Esophagus (tissue), 2 donors: ENCODE results near the gene SPATA1. TPM values are rescaled to one million over a fixed set of nuclear protein-coding genes. Genes with fewer than 3 reads are reported as not detected.
"Not testable (repeated sequence)": the region's sequence is repeated elsewhere in the genome, so short reads cannot be mapped to it uniquely, and the experiment has no call there.

ENCODE experiments used
- H3K27ac ChIP-seq, 2 donors: one replicate each; pipeline ENCODE4 v1.5.1; 2013; ENCODE audit warnings: low read depth in 2 of 2, mild to moderate bottlenecking in 2 of 2, inconsistent platforms in 1 of 2, low read length in 1 of 2, moderate library complexity in 1 of 2
- H3K27me3 ChIP-seq, 2 donors: one replicate each; pipeline ENCODE4 v1.6.1; 2013; ENCODE audit warnings: low read length in 2 of 2, control low read depth in 1 of 2, mild to moderate bottlenecking in 1 of 2; ENCODE audit not compliant: insufficient read depth in 2 of 2, control insufficient read depth in 1 of 2
- H3K36me3 ChIP-seq, 2 donors: one replicate each; pipeline ENCODE4 v1.6.1; 2013; ENCODE audit warnings: low read length in 1 of 2; ENCODE audit not compliant: control insufficient read depth in 2 of 2, insufficient read depth in 2 of 2
- H3K4me1 ChIP-seq, 2 donors: one replicate each; pipeline ENCODE4 v1.6.1; 2013; ENCODE audit warnings: low read length in 1 of 2; ENCODE audit not compliant: control insufficient read depth in 2 of 2, insufficient read depth in 2 of 2
- H3K4me3 ChIP-seq, 2 donors: one replicate each; pipeline ENCODE4 v1.5.1; 2013; ENCODE audit warnings: low read length in 2 of 2, mild to moderate bottlenecking in 2 of 2, low read depth in 1 of 2, moderate library complexity in 1 of 2
- H3K9me3 ChIP-seq, 2 donors: one replicate each; pipeline ENCODE4 v1.6.1; 2013; ENCODE audit warnings: mild to moderate bottlenecking in 2 of 2, low read depth in 1 of 2, low read length in 1 of 2, moderate library complexity in 1 of 2; ENCODE audit not compliant: control insufficient read depth in 2 of 2, insufficient read depth in 1 of 2
- WGBS, 2 donors: extraction: QIAGEN DNeasy Blood & Tissue Kit; methylation state at CpG; one replicate each; pipeline ENCODE4 v1.1.7; 2013; 5-methylcytosine and 5-hydroxymethylcytosine counted together
- polyA plus RNA-seq, 2 donors: library from polyadenylated mRNA; stranded (reverse); fragments of 200-250 nt; gene quantifications; one replicate each; pipeline ENCODE4 v1.2.3, GENCODE V29; 2013
- donor health status: healthy with polysubstance abuse.
- donor health status: Bipolar disorder and iron deficiency.

The SPATA1 gene
- polyA plus RNA-seq, 2 donors = 0.48 to 1.3 TPM

DNA sequence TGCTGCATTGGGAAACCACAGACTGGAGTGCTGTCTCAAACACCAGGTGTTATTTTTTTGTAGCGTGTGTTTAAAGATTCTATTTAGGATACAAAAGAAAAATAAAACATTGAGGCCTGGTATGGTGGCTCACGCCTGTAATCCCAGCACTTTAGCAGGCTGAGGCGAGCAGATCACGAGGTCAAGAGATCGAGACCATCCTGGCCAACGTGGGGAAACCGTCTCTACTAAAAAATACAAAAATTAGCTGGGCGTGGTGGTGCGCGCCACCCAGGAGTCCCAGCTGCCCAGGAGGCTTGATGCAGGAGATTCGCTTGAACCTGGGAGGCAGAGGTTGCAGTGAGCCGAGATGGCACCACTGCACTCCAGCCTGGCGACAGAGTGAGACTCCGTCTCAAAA lies 1.7 kb downstream of the SPATA1 start:
- H3K27me3 ChIP-seq, H3K9me3 ChIP-seq, H3K4me3 ChIP-seq, H3K27ac ChIP-seq, H3K36me3 ChIP-seq, H3K4me1 ChIP-seq: not testable (repeated sequence)
- 92 to 95% methylated on average over 14 of the region's 14 CpGs for WGBS, 2 donors

- Histone ChIP-seq H3K9me3 (no peaks in the 10 kb centered on the region), H3K4me3 (no peak overlapping the region), H3K27me3 (no peaks in the 10 kb centered on the region), H3K36me3 (no peaks in the 10 kb centered on the region), H3K27ac (no peak overlapping the region), H3K4me1 (no peaks in the 10 kb centered on the region)
- 96 to 97% methylated on average over 1 of the region's 1 CpG for WGBS, 2 donors
Measured at GRCh38 chr1:84508510-84508909, 2.3 kb downstream of the SPATA1 start.

DNA sequence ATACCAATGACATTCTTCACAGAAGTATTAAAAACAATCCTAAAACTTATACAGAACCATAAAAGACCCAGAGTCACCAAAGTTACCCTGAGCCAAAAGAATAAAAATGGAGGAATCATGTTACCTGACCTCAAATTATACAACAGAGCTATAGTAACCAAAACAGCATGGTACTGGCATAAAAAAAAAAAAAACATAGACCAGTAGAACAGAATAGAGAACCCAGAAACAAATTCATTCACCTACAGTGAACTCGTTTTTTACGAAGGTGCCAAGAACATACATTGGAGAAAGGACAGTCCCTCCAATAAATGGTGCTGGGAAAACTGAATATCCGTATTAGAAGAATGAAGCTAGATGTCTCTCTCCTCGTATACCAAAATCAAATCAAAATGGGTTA lies 2.8 kb downstream of the SPATA1 start:
- no peaks in the 10 kb centered on the region for H3K9me3 ChIP-seq
- no peak overlapping the region for H3K27ac ChIP-seq
- H3K4me1 ChIP-seq = no peaks in the 10 kb centered on the region
- 98 to 99% methylated on average over 4 of the region's 4 CpGs for WGBS, 2 donors
- H3K36me3 ChIP-seq = no peaks in the 10 kb centered on the region
- no peak overlapping the region for H3K4me3 ChIP-seq
- H3K27me3 ChIP-seq = no peaks in the 10 kb centered on the region

DNA sequence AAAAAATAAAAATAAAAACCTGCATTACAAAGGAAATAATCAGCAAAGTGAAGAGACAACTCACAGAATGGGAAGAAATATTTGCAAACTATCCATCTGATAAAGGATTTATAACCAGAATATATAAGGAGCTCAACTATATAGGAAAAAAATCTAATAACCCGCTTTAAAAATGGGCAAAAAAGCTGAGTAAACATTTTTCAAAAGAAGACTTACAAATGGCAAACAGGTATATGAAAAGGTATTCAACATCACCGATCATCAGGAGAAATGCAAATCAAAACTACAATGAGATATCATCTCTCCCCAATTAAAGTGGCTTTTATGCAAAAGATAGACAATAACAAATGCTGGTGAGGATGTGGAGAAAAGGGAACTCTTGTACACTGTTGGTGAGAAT lies 4.0 kb downstream of the SPATA1 start:
- no peak overlapping the region for H3K27ac ChIP-seq
- no peaks in the 10 kb centered on the region for H3K36me3 ChIP-seq
- H3K4me3 ChIP-seq = no peak overlapping the region
- WGBS, 2 donors = 43 to 55% methylated on average over 2 of the region's 2 CpGs
- H3K4me1 ChIP-seq = no peaks in the 10 kb centered on the region
- no peaks in the 10 kb centered on the region for H3K27me3 ChIP-seq
- no peaks in the 10 kb centered on the region for H3K9me3 ChIP-seq

DNA sequence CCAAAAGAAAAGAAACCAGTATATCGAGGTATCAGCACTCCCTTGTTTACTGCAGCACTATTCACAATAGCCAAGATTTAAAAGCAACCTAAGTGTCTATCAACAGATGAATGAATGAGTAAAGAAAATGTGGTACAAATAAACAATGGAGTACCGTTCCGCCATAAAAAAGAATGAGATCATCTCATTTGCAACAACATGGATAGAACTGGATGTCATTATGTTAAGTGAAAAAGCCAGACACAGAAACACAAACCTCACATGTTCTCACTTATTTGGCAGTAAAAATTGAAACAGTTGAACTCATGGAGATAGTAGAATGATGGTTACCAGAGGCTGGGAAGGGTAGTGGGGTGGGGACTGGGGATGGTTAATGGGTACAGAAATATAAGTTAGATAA lies 4.5 kb downstream of the SPATA1 start:
- H3K36me3 ChIP-seq = no peaks in the 10 kb centered on the region
- no peaks in the 10 kb centered on the region for H3K9me3 ChIP-seq
- H3K27ac ChIP-seq = no peak overlapping the region
- no peaks in the 10 kb centered on the region for H3K27me3 ChIP-seq
- H3K4me3 ChIP-seq = no peak overlapping the region
- no peaks in the 10 kb centered on the region for H3K4me1 ChIP-seq
- WGBS, 2 donors = 76 to 86% methylated on average over 3 of the region's 3 CpGs

DNA sequence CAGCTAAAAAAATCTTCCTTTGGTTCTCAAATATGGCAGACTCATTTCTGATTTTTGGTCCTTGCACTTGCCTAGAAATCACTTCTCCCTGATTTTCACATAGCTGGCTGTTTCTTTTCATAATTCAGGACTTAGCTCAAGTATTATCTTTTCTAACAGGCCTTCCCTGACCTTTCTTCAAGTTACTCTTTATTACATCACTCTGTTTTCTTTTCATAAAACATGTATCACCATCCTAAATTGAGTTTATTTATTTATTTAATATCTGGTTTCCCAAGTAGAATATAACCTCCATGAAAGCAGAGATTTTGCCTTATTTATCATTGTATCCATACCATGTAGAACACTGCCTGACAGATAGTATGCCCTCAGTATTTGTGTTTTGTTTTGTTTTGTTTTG lies 18.4 kb downstream of the SPATA1 start:
- Histone ChIP-seq H3K4me1 (no peaks in the 10 kb centered on the region), H3K27me3 (no peaks in the 10 kb centered on the region), H3K9me3 (no peaks in the 10 kb centered on the region), H3K27ac (no peak overlapping the region), H3K4me3 (no peak overlapping the region), H3K36me3 (no peaks in the 10 kb centered on the region)

DNA sequence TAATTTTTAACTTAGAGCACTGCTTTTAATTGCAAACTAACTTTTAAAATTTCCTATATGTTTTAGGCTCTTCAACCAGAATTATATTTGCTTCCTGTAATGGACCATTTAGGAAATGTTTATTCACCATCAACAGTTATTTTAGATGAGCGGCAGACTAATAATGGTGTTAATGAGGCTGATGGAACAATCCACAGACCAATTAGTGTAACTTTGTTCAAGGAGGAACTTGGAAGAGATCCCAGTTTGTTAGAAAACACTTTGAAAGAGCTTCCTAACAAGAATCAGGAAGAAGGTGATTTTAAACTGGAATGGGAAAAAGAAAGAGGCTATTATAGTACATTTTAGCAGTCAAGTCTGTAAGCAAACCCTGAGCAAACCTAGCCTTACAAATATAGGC lies 19.6 kb downstream of the SPATA1 start:
- Histone ChIP-seq H3K36me3 (no peaks in the 10 kb centered on the region), H3K4me3 (no peak overlapping the region), H3K27ac (no peak overlapping the region), H3K27me3 (no peaks in the 10 kb centered on the region), H3K9me3 (no peaks in the 10 kb centered on the region), H3K4me1 (no peaks in the 10 kb centered on the region)
- WGBS, 2 donors = 85% methylated on average over 1 of the region's 1 CpG

DNA sequence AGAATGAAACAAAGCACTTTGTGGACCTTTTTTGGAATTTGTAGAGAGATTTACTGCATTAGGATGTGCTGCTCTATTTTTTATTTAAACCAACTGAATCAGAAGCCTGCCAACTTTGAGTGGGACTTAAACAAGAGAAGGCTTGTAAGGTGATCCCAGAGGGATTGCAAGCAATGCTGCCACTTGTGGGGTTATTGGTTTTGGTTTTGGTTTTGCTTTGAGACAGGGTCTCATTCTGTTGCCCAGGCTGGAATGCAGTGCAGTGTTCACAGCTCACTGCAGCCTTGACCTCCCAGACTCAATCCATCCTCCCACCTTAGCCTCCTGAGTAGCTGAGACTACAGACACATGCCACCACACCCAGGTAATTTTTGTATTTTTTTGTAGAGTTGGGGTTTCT lies 32.4 kb downstream of the SPATA1 start:
- Histone ChIP-seq H3K4me3 (no peak overlapping the region), H3K9me3 (no peaks in the 10 kb centered on the region), H3K4me1 (no peaks in the 10 kb centered on the region), H3K27ac (no peak overlapping the region), H3K27me3 (no peaks in the 10 kb centered on the region), H3K36me3 (no peaks in the 10 kb centered on the region)

GRCh38 chr1:84539972-84540371 lies 33.8 kb downstream of the SPATA1 start:
- Histone ChIP-seq H3K36me3 (no peaks in the 10 kb centered on the region), H3K27me3 (no peaks in the 10 kb centered on the region), H3K4me1 (no peaks in the 10 kb centered on the region), H3K4me3 (no peak overlapping the region), H3K9me3 (no peaks in the 10 kb centered on the region), H3K27ac (no peak overlapping the region)
- WGBS, 2 donors = 56 to 66% methylated on average over 3 of the region's 3 CpGs

GRCh38 chr1:84540759-84541158 lies 34.6 kb downstream of the SPATA1 start:
- no peak overlapping the region for H3K4me3 ChIP-seq
- WGBS, 2 donors = 29% methylated on average over 1 of the region's 1 CpG
- H3K4me1 ChIP-seq = no peaks in the 10 kb centered on the region
- H3K27me3 ChIP-seq = no peaks in the 10 kb centered on the region
- H3K27ac ChIP-seq = no peak overlapping the region
- no peaks in the 10 kb centered on the region for H3K36me3 ChIP-seq
- H3K9me3 ChIP-seq = no peaks in the 10 kb centered on the region
